Type B pancreatic cell (in vitro differentiated cells): Measurements from ENCODE around the gene IRF2BP2. TPM values are rescaled to one million over a fixed set of nuclear protein-coding genes. Genes with fewer than 3 reads are reported as not detected.

ENCODE experiments used
- DNase-seq: peaks from one replicate; pipeline ENCODE4 v3.0.0; 2021; ENCODE audit warnings: mixed read lengths; ENCODE audit not compliant: unreplicated experiment; ENCODE audit errors: extremely low spot score
- H3K27ac Mint-ChIP-seq: 2 replicates; pipeline ENCODE4 v1.8.0; 2021; ENCODE audit warnings: mild to moderate bottlenecking, mixed read lengths
- H3K27me3 Mint-ChIP-seq: 2 replicates; pipeline ENCODE4 v1.8.0; 2021; ENCODE audit warnings: mixed read lengths
- H3K36me3 Mint-ChIP-seq: 2 replicates; pipeline ENCODE4 v1.8.0; 2021; ENCODE audit warnings: mixed read lengths
- H3K4me1 Mint-ChIP-seq: one replicate; pipeline ENCODE4 v1.8.0; 2021; ENCODE audit warnings: mixed read lengths; ENCODE audit not compliant: unreplicated experiment
- H3K4me3 Mint-ChIP-seq: 2 replicates; pipeline ENCODE4 v1.8.0; 2021; ENCODE audit warnings: mild to moderate bottlenecking, mixed read lengths
- H3K9me3 Mint-ChIP-seq: 2 replicates; pipeline ENCODE4 v1.8.0; 2021; ENCODE audit warnings: mixed read lengths
- total RNA-seq: library from RNA; stranded (reverse); gene quantifications from 2 replicates; pipeline ENCODE4 v1.2.1, GENCODE V29; 2021; ENCODE audit warnings: low replicate concordance
- TF ChIP-seq, protein P1 (sequence below): fragments of 200-600 bp; sonication (generic); conservative IDR thresholded peaks from 2 replicates; pipeline ENCODE4 v1.5.0; 2021; ENCODE audit warnings: antibody characterized with exemption, mild to moderate bottlenecking

Gene IRF2BP2
- total RNA-seq, 1 donor from 2014 or later: 181 TPM

DNA sequence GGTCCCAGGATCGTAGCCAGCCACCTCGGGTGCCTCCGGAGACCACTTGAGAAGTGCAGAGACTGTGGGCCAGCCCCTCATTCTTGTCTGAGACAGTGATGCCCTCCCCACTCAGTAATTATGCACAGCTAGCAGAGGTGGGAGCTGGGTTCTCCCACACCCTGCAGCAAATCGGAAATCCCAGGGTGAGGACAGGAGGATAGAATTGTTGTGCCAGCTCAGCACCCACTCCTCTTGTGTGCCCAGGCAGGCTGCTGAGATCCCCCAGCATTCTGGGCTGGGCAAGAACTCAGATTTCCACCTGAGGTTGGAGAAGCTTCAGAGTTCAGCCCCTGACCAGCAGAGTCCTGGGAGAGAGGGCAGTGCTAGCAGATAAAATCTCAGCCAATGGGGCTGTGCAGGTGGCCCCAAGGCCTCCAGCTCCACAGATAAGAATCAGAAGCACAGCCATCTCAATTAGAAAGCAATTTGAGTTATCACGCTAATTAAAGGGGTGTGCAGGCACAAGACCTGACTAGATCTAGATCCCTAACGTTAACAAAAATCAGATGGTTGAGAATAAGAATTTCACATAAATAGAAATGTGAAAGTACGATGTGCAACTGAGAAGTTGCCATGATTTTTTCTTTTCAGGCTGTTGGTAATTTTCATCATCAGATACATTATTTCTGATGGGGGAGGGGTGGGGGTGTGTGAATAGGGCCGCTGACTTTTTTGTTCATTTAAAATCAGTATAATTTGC, 45.5 kb upstream of the IRF2BP2 start:
- TF ChIP-seq, protein P1, sequence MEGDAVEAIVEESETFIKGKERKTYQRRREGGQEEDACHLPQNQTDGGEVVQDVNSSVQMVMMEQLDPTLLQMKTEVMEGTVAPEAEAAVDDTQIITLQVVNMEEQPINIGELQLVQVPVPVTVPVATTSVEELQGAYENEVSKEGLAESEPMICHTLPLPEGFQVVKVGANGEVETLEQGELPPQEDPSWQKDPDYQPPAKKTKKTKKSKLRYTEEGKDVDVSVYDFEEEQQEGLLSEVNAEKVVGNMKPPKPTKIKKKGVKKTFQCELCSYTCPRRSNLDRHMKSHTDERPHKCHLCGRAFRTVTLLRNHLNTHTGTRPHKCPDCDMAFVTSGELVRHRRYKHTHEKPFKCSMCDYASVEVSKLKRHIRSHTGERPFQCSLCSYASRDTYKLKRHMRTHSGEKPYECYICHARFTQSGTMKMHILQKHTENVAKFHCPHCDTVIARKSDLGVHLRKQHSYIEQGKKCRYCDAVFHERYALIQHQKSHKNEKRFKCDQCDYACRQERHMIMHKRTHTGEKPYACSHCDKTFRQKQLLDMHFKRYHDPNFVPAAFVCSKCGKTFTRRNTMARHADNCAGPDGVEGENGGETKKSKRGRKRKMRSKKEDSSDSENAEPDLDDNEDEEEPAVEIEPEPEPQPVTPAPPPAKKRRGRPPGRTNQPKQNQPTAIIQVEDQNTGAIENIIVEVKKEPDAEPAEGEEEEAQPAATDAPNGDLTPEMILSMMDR: no peak
- Mint-ChIP-seq H3K36me3 (no peaks in the 10 kb centered on the region), H3K27me3 (no peaks in the 10 kb centered on the region), H3K9me3 (peaks cover 9% of the 10 kb centered on the region), H3K4me1 (peaks cover 25% of the 10 kb centered on the region), H3K4me3 (no peak overlapping the region), H3K27ac (no peak overlapping the region)
- DNase-seq: no peak

- DNase-seq: no peak
- Mint-ChIP-seq H3K4me3 (no peak overlapping the region), H3K9me3 (peaks cover 9% of the 10 kb centered on the region), H3K4me1 (peaks cover 25% of the 10 kb centered on the region), H3K27me3 (no peaks in the 10 kb centered on the region), H3K27ac (no peak overlapping the region), H3K36me3 (no peaks in the 10 kb centered on the region)
- TF ChIP-seq, protein P1: no peak
Measured at GRCh38 chr1:234654002-234654733, 44.2 kb upstream of the IRF2BP2 start.

GRCh38 chr1:234649432-234650081, 39.6 kb upstream of the IRF2BP2 start:
- no peak for DNase-seq
- H3K27ac Mint-ChIP-seq: no peak overlapping the region
- no peaks in the 10 kb centered on the region for H3K27me3 Mint-ChIP-seq
- no peaks in the 10 kb centered on the region for H3K36me3 Mint-ChIP-seq
- no peak overlapping the region for H3K4me3 Mint-ChIP-seq
- TF ChIP-seq, protein P1: no peak
- H3K9me3 Mint-ChIP-seq: peaks cover 13% of the 10 kb centered on the region
- peaks cover 4% of the 10 kb centered on the region for H3K4me1 Mint-ChIP-seq

- peaks cover 10% of the 10 kb centered on the region for H3K4me1 Mint-ChIP-seq
- TF ChIP-seq, protein P1: no peak
- DNase-seq: no peak
- no peak overlapping the region for H3K4me3 Mint-ChIP-seq
- peaks cover 15% of the 10 kb centered on the region for H3K9me3 Mint-ChIP-seq
- no peaks in the 10 kb centered on the region for H3K27me3 Mint-ChIP-seq
- H3K27ac Mint-ChIP-seq: no peak overlapping the region
- H3K36me3 Mint-ChIP-seq: no peaks in the 10 kb centered on the region
Measured at GRCh38 chr1:234647758-234648157, 37.8 kb upstream of the IRF2BP2 start.

DNA sequence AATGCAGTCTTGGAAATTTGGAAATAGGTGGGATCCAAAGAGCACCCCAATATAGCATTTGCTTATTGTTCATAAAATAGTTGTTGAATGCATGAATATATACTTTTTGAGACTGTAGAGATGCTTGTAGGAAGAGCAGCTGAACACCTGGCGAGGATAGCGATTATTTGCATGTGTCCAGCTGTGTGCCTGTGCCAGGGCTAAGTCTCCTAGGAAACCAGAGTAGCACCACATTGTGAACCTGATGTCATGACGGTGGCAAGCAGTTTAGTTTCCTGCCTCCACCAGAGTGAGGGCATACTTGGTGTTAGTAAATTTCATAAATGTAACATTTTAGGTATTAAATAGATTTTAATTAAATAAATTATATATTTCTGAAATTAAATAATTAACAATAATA, 37.3 kb upstream of the IRF2BP2 start:
- TF ChIP-seq, protein P1: no peak
- no peak for DNase-seq
- Mint-ChIP-seq H3K9me3 (peaks cover 15% of the 10 kb centered on the region), H3K4me1 (peaks cover 10% of the 10 kb centered on the region), H3K27me3 (no peaks in the 10 kb centered on the region), H3K27ac (no peak overlapping the region), H3K4me3 (no peak overlapping the region), H3K36me3 (no peaks in the 10 kb centered on the region)
